Activated naive CD4-positive, alpha-beta T cell treated with anti-CD3 and anti-CD28 coated beads for 36 hours (primary cell): ENCODE results near the gene MRRF. TPM values are rescaled to one million over a fixed set of nuclear protein-coding genes. Genes with fewer than 3 reads are reported as not detected.
"Not testable (repeated sequence)": the region's sequence is repeated elsewhere in the genome, so short reads cannot be mapped to it uniquely, and the experiment has no call there.

Source experiments
- CTCF ChIA-PET: fragments of 350-600 bp; sonication (Branson Sonifier 250); formaldehyde crosslinking; loops from one replicate; lab custom pipeline; 2021; ENCODE audit warnings: antibody characterized with exemption; lab: Charles Lee
- DNase-seq: peaks from one replicate; pipeline ENCODE4 v3.0.0-alpha.2; 2020
- H3K27ac Mint-ChIP-seq: one replicate; pipeline ENCODE4 v1.8.0; 2021; ENCODE audit warnings: mild to moderate bottlenecking, mixed read lengths
- H3K27me3 Mint-ChIP-seq: one replicate; pipeline ENCODE4 v1.8.0; 2021; ENCODE audit warnings: low read depth, mixed read lengths
- H3K36me3 Mint-ChIP-seq: one replicate; pipeline ENCODE4 v1.8.0; 2021; ENCODE audit warnings: low read depth, mixed read lengths
- H3K4me1 Mint-ChIP-seq: one replicate; pipeline ENCODE4 v1.8.0; 2021; ENCODE audit warnings: low read depth, mixed read lengths
- H3K4me3 Mint-ChIP-seq: one replicate; pipeline ENCODE4 v1.8.0; 2021; ENCODE audit warnings: mild to moderate bottlenecking, moderate library complexity, mixed read lengths
- H3K9me3 Mint-ChIP-seq: one replicate; pipeline ENCODE4 v1.8.0; 2021; ENCODE audit warnings: mixed read lengths
- intact Hi-C: fragments of 100-400 bp; cut with micrococcal nuclease; formaldehyde crosslinking; loops from one replicate; pipeline ENCODE4 v1.15.1; 2023
- total RNA-seq, 2 experiments: library from RNA; stranded (reverse); gene quantifications; one replicate each; pipeline ENCODE4 v1.2.3, GENCODE V29; 2021

Gene MRRF
- total RNA-seq, 2 experiments from 2014 or later = 51.0 TPM

- no peak overlapping the region for H3K27ac Mint-ChIP-seq
- no peaks in the 10 kb centered on the region for H3K27me3 Mint-ChIP-seq
- intact Hi-C loops = no loop called here
- CTCF ChIA-PET = interaction anchor here (0.6 kb wide), 1 partner anchor 24 kb away, joined by 3 read pairs; no protein-coding TSS in a partner anchor
- H3K4me1 Mint-ChIP-seq = no peaks in the 10 kb centered on the region
- peaks cover 38% of the 10 kb centered on the region for H3K36me3 Mint-ChIP-seq
- no peak overlapping the region for H3K4me3 Mint-ChIP-seq
- H3K9me3 Mint-ChIP-seq = no peaks in the 10 kb centered on the region
- no peak for DNase-seq
Measured at GRCh38 chr9:122297512-122297911, 32.8 kb downstream of the MRRF start.

DNA sequence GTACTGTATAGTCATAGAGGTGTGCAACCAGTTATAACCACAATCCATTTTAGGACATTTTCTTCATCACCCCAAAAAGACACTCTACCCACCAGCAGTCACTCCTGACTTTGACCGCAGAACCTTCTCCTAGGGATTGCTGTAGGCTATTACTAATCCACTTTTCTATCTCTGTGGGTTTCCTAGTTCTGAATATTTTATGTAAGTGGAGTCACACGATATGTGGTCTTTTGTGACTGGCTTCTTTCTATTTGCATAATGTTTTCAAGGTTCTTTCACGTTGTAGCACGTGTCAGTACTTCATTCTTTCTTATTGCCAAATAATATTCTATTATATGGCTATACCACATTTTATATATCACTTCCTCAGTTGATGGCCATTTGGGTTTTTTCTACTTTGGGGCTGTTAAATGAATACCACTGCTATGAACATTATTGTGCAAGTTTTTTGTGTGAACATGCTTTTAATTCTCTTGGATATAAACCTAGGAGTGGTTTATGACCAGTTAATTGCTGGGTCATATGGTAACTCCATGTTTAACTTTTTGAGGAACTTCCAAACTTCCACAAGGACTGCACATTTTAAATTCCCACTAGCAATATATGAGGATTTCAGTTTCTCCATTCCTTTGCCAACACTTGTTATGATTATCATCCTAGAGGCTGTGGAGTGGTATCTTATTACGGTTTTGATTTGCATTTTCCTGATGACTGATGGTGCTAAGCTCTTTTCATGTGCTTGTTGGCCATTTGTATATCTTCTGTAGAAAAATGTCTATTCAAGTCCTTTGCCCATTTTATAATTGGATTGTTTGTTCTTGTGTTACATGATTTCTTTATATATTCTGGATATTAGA is 37.8 kb downstream of the MRRF start:
- H3K4me1 Mint-ChIP-seq = no peaks in the 10 kb centered on the region
- no peaks in the 10 kb centered on the region for H3K27me3 Mint-ChIP-seq
- DNase-seq = no peak
- H3K9me3 Mint-ChIP-seq = no peaks in the 10 kb centered on the region
- no peak overlapping the region for H3K27ac Mint-ChIP-seq
- peaks cover 29% of the 10 kb centered on the region for H3K36me3 Mint-ChIP-seq
- H3K4me3 Mint-ChIP-seq = no peak overlapping the region
- CTCF ChIA-PET = no interaction called here
- intact Hi-C loops = no loop called here

GRCh38 chr9:122307061-122307460 is 42.4 kb downstream of the MRRF start:
- CTCF ChIA-PET = interaction anchor here (0.9 kb wide), 1 partner anchor 199 kb away, joined by 3 read pairs; no protein-coding TSS in a partner anchor
- H3K36me3 Mint-ChIP-seq = peaks cover 28% of the 10 kb centered on the region
- no peaks in the 10 kb centered on the region for H3K4me1 Mint-ChIP-seq
- no peak for DNase-seq
- no peak overlapping the region for H3K27ac Mint-ChIP-seq
- intact Hi-C loops = no loop called here
- H3K27me3 Mint-ChIP-seq = no peaks in the 10 kb centered on the region
- H3K4me3 Mint-ChIP-seq = no peak overlapping the region
- H3K9me3 Mint-ChIP-seq = no peaks in the 10 kb centered on the region

DNA sequence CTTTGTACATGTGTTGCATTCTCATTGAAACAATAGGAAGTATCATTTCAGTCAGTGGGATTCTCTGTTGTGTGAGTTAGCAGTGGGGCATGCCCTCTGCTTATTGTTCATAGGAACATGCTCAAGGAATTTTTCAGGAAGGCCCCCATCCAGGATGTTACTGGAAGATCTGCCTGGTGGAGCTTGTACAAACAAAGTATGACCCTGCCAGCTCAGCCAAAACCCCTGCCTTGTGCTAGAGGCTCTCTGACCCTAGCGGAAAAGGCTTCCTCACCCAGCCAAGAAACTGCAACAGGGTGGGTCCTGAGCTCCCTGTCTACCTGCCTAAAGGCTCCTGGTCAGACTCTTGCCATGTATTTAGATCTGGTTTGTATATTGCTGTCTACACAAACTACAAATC is 43.2 kb downstream of the MRRF start:
- no peak overlapping the region for H3K27ac Mint-ChIP-seq
- no peak for DNase-seq
- no peak overlapping the region for H3K4me3 Mint-ChIP-seq
- no peaks in the 10 kb centered on the region for H3K4me1 Mint-ChIP-seq
- peaks cover 30% of the 10 kb centered on the region for H3K36me3 Mint-ChIP-seq
- no peaks in the 10 kb centered on the region for H3K9me3 Mint-ChIP-seq
- CTCF ChIA-PET = interaction anchor here (0.9 kb wide), 1 partner anchor 200 kb away, joined by 3 read pairs; no protein-coding TSS in a partner anchor
- H3K27me3 Mint-ChIP-seq = no peaks in the 10 kb centered on the region
- intact Hi-C loops = no loop called here

DNA sequence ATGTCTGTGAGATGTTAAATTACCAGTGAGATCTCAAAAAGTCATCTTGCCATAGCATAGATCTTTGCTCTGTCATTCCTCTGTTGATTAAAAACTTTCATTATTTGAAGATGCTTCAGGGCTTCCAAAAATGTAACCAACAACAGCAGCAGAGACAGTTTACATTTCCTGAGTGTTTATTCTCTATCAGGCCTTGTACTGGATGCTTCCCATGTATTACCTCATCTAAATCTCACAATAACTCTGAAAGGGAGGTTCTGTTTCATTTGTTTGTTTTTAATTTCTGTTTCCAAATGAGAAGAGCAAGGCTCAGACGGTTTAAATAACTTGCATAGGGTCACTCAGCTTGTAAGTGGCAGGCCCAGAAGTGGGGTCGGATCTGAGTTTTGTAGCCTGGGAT is 45.2 kb downstream of the MRRF start:
- no peak overlapping the region for H3K4me3 Mint-ChIP-seq
- no peak overlapping the region for H3K27ac Mint-ChIP-seq
- no peaks in the 10 kb centered on the region for H3K4me1 Mint-ChIP-seq
- CTCF ChIA-PET = no interaction called here
- intact Hi-C loops = no loop called here
- DNase-seq = no peak
- no peaks in the 10 kb centered on the region for H3K27me3 Mint-ChIP-seq
- no peaks in the 10 kb centered on the region for H3K9me3 Mint-ChIP-seq
- H3K36me3 Mint-ChIP-seq = peaks cover 35% of the 10 kb centered on the region

DNA sequence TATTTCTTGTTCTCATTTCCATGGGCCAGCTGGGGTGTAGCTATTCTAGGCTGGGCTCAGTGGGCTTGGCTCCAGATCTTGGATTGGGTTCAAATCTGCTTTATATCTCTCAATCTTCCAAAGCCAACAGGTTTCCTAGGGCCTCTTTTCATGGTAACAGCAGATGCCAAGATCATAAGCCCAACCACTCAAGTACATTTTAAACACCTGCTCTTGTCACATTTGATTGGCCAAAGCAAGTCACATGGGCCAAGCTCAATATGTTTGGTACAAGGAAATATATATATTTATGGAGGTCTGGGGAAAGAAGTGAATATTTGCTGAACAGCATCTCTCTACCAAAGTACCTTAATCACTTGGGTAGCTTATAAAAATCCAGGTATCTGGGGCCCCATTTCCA is 49.5 kb downstream of the MRRF start:
- no peak overlapping the region for H3K27ac Mint-ChIP-seq

DNA sequence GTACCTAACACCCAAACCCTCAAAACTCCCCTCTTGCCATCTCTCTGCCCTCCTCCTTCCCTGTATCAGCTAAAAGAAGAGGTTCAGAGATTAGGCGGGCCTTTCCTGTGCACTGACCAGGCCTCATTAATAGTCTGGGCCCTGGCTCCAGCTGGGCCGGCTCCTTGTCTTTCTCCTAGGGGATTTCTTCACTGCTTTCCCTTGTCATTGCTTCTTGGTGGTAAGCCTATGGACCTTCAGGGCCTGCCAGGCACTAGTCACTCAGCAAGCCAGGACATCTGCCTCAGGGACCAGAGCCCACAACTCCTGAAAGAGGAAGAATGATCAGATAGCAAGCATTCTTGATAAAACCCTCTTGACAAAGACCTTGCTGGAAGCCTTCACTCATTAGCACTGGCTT is 50.9 kb downstream of the MRRF start:
- H3K36me3 Mint-ChIP-seq = peaks cover 34% of the 10 kb centered on the region
- no peaks in the 10 kb centered on the region for H3K27me3 Mint-ChIP-seq
- CTCF ChIA-PET = interaction anchor here (0.6 to 0.7 kb wide), 2 partner anchors 10 to 64 kb away, joined by 3 to 4 read pairs; no protein-coding TSS in a partner anchor
- intact Hi-C loops = no loop called here
- H3K4me1 Mint-ChIP-seq = no peaks in the 10 kb centered on the region
- H3K27ac Mint-ChIP-seq = no peak overlapping the region
- H3K9me3 Mint-ChIP-seq = no peaks in the 10 kb centered on the region
- no peak for DNase-seq
- no peak overlapping the region for H3K4me3 Mint-ChIP-seq

More for the DNA sequence above, 49.5 kb downstream of the MRRF start:
- H3K9me3 Mint-ChIP-seq = no peaks in the 10 kb centered on the region
- CTCF ChIA-PET = no interaction called here
- peaks cover 34% of the 10 kb centered on the region for H3K36me3 Mint-ChIP-seq
- no peak overlapping the region for H3K4me3 Mint-ChIP-seq
- H3K27me3 Mint-ChIP-seq = no peaks in the 10 kb centered on the region
- DNase-seq = no peak
- no peaks in the 10 kb centered on the region for H3K4me1 Mint-ChIP-seq
- intact Hi-C loops = no loop called here

DNA sequence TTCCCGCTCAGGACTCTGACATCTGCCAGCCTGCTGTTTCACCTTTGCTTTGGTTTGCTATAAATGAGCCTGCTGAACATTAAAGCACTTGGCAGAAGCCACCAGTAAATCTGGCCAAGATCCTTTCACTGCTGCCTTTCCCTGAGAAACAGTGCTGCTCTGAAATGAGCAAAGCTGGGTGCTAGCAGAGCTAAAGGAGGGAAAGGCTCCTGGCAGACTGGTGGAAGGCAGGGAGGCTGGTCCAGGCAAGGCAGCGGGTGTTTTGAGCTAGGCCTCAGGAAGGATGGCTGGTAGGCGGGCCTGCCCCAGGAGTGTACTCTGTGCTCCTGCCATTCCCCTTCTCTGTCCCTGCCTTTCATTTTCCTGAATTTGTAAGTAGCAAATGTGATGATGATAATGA is 53.6 kb downstream of the MRRF start:
- Mint-ChIP-seq H3K4me1 (no peaks in the 10 kb centered on the region), H3K4me3 (no peak overlapping the region), H3K27ac (no peak overlapping the region), H3K36me3 (peaks cover 37% of the 10 kb centered on the region), H3K27me3 (no peaks in the 10 kb centered on the region), H3K9me3 (no peaks in the 10 kb centered on the region)
- no peak for DNase-seq
- CTCF ChIA-PET = interaction anchor here (0.7 kb wide), 1 partner anchor 220 kb away, joined by 3 read pairs; no protein-coding TSS in a partner anchor
- intact Hi-C loops = no loop called here

GRCh38 chr9:122320413-122320881 is 55.8 kb downstream of the MRRF start:
- H3K9me3 Mint-ChIP-seq = no peaks in the 10 kb centered on the region
- CTCF ChIA-PET = interaction anchor here (1.9 kb wide), 1 partner anchor 29 kb away, joined by 4 read pairs; no protein-coding TSS in a partner anchor
- H3K27me3 Mint-ChIP-seq = no peaks in the 10 kb centered on the region
- H3K4me3 Mint-ChIP-seq = no peak overlapping the region
- H3K4me1 Mint-ChIP-seq = peaks cover 3% of the 10 kb centered on the region
- H3K36me3 Mint-ChIP-seq = peaks cover 39% of the 10 kb centered on the region
- intact Hi-C loops = no loop called here
- no peak for DNase-seq
- H3K27ac Mint-ChIP-seq = no peak overlapping the region

- H3K36me3 Mint-ChIP-seq = peaks cover 42% of the 10 kb centered on the region
Measured at GRCh38 chr9:122322553-122322952, 57.9 kb downstream of the MRRF start.

GRCh38 chr9:122324665-122325064 is 60.0 kb downstream of the MRRF start:
- CTCF ChIA-PET = interaction anchor here (0.7 to 1.5 kb wide), 2 partner anchors 9 to 200 kb away, joined by 3 read pairs; no protein-coding TSS in a partner anchor
- peaks cover 37% of the 10 kb centered on the region for H3K36me3 Mint-ChIP-seq
- H3K4me3 Mint-ChIP-seq, H3K4me1 Mint-ChIP-seq, intact Hi-C loops, DNase-seq, H3K27ac Mint-ChIP-seq, H3K9me3 Mint-ChIP-seq, H3K27me3 Mint-ChIP-seq: not testable (repeated sequence)

More at GRCh38 chr9:122322553-122322952, 57.9 kb downstream of the MRRF start:
- H3K27ac Mint-ChIP-seq = no peak overlapping the region
- H3K9me3 Mint-ChIP-seq = no peaks in the 10 kb centered on the region
- H3K4me1 Mint-ChIP-seq = peaks cover 3% of the 10 kb centered on the region
- DNase-seq = no peak
- intact Hi-C loops = no loop called here
- H3K4me3 Mint-ChIP-seq = no peak overlapping the region
- CTCF ChIA-PET = interaction anchor here (1.9 kb wide), 1 partner anchor 27 kb away, joined by 4 read pairs; no protein-coding TSS in a partner anchor
- no peaks in the 10 kb centered on the region for H3K27me3 Mint-ChIP-seq

DNA sequence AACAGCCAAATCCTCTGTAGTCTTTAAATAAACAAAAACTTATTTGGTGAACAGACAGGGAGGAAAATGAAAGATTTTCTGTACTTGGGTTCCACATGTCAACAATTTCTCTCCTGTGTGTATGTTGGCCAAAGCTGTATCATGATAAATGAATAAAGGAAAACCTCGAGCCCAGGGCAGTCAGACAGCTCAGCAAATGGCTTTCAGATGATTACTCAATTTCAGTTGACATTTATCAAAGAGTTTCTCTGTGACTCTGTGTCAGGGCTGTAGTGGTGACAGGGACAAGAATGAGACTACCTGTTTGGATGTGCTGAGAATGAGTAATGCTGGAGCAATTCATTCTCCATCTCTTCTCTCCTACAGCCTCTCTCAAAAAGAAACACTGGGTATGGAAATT is 60.4 kb downstream of the MRRF start:
- no peaks in the 10 kb centered on the region for H3K27me3 Mint-ChIP-seq
- H3K36me3 Mint-ChIP-seq = peaks cover 39% of the 10 kb centered on the region
- H3K4me1 Mint-ChIP-seq = peaks cover 3% of the 10 kb centered on the region
- no peaks in the 10 kb centered on the region for H3K9me3 Mint-ChIP-seq
- intact Hi-C loops = no loop called here
- no peak overlapping the region for H3K27ac Mint-ChIP-seq
- H3K4me3 Mint-ChIP-seq = no peak overlapping the region
- CTCF ChIA-PET = interaction anchor here (0.6 to 1.5 kb wide), 3 partner anchors 8 to 201 kb away, joined by 3 to 4 read pairs (median 3); no protein-coding TSS in a partner anchor
- DNase-seq = no peak
